SK-N-SH (cell line): ENCODE data around the gene WIF1. TPM values are rescaled to one million over a fixed set of nuclear protein-coding genes. Genes with fewer than 3 reads are reported as not detected.

ENCODE experiments used
- CTCF ChIA-PET: fragments of 300-600, 350-600 bp; formaldehyde crosslinking; extraction: SDS; loops from one replicate; lab custom pipeline; 2021; lab: Yijun Ruan, JAX
- POLR2A ChIA-PET: fragments of 350-600 bp; sonication (Branson Sonifier 250); formaldehyde crosslinking; extraction: SDS; loops from one replicate; lab custom pipeline; 2020; ENCODE audit warnings: antibody characterized with exemption, inconsistent platforms; lab: Yijun Ruan, JAX
- DNase-seq: peaks from one replicate; pipeline ENCODE4 v3.0.0; 2012
- H2AFZ ChIP-seq: fragments of 200-600 bp; sonication (generic); 2 replicates; pipeline ENCODE4 v1.8.1; 2016; ENCODE audit warnings: antibody characterized with exemption, mild to moderate bottlenecking, low read depth
- H3F3A ChIP-seq: fragments of 200-600 bp; sonication (generic); replicated peaks from 2 replicates; pipeline ENCODE3; 2016; ENCODE audit warnings: antibody characterized with exemption, mild to moderate bottlenecking; ENCODE audit not compliant: insufficient read depth
- H3K27ac ChIP-seq, 2 experiments: fragments of 200-500 bp in 1 of 2; fragments of 200-600 bp in 1 of 2; sonication (Bioruptor generic) in 1 of 2; sonication (generic), shearing (Covaris generic) in 1 of 2; 2 replicates each; pipeline versions ENCODE4 v1.5.1 to v1.6.1; 2014 to 2016; ENCODE audit warnings: low read depth in 2 of 2, inconsistent platforms in 1 of 2, low read length in 1 of 2, mild to moderate bottlenecking in 1 of 2, mixed read lengths in 1 of 2
- H3K27me3 ChIP-seq: fragments of 200-600 bp; sonication (generic), shearing (Covaris generic); 2 replicates; pipeline ENCODE4 v1.6.1; 2016; ENCODE audit warnings: mixed run types; ENCODE audit not compliant: insufficient read depth
- H3K36me3 ChIP-seq, 2 experiments: fragments of 200-500 bp in 1 of 2; fragments of 200-600 bp in 1 of 2; sonication (Bioruptor generic) in 1 of 2; sonication (generic) in 1 of 2; replicated peaks in 1 of 2; 2 replicates each; pipeline versions ENCODE3 to v1.5.1; 2014 to 2016; ENCODE audit warnings: low read length in 1 of 2, mild to moderate bottlenecking in 1 of 2; ENCODE audit not compliant: insufficient read depth in 2 of 2, control insufficient read depth in 1 of 2
- H3K4me1 ChIP-seq, 2 experiments: fragments of 200-500 bp in 1 of 2; fragments of 200-600 bp in 1 of 2; sonication (Bioruptor generic) in 1 of 2; sonication (generic), shearing (Covaris generic) in 1 of 2; 2 replicates each; pipeline versions ENCODE4 v1.5.1 to v1.6.1; 2014 to 2016; ENCODE audit warnings: low read depth in 1 of 2, low read length in 1 of 2, mixed run types in 1 of 2; ENCODE audit not compliant: insufficient read depth in 2 of 2, control insufficient read depth in 1 of 2
- H3K4me2 ChIP-seq: fragments of 200-600 bp; sonication (generic), shearing (Covaris generic); 2 replicates; pipeline ENCODE4 v1.6.1; 2017; ENCODE audit warnings: mixed run types
- H3K4me3 ChIP-seq, 2 experiments: fragments of 200-500 bp in 1 of 2; fragments of 200-600 bp in 1 of 2; sonication (Bioruptor generic) in 1 of 2; sonication (generic), shearing (Covaris generic) in 1 of 2; 2 replicates each; pipeline versions ENCODE4 v1.5.1 to v1.8.1; 2014 to 2016; ENCODE audit warnings: low read depth in 2 of 2, inconsistent platforms in 1 of 2, low read length in 1 of 2, mild to moderate bottlenecking in 1 of 2, mixed read lengths in 1 of 2, moderate library complexity in 1 of 2
- H3K79me2 ChIP-seq: fragments of 200-600 bp; sonication (generic); 2 replicates; pipeline ENCODE4 v1.8.1; 2017; ENCODE audit warnings: mild to moderate bottlenecking; ENCODE audit not compliant: insufficient read depth
- H3K9ac ChIP-seq: fragments of 200-600 bp; sonication (generic); 2 replicates; pipeline ENCODE4 v1.6.1; 2017; ENCODE audit warnings: mixed run types
- H3K9me2 ChIP-seq: fragments of 200-600 bp; sonication (generic); 2 replicates; pipeline ENCODE4 v1.6.1; 2017; ENCODE audit warnings: mixed run types
- H3K9me3 ChIP-seq: fragments of 200-600 bp; sonication (generic); 2 replicates; pipeline ENCODE4 v1.6.1; 2017; ENCODE audit warnings: mixed run types, mild to moderate bottlenecking, moderate library complexity
- H4K20me1 ChIP-seq: fragments of 200-600 bp; sonication (generic); 2 replicates; pipeline ENCODE4 v1.6.1; 2017; ENCODE audit warnings: mild to moderate bottlenecking, mixed run types; ENCODE audit not compliant: insufficient read depth
- EZH2phosphoT487 ChIP-seq: fragments of 200-600 bp; sonication (generic); IDR thresholded peaks from 2 replicates; pipeline ENCODE4 v1.6.1; 2017; ENCODE audit warnings: low read depth, mixed run types, mild to moderate bottlenecking, antibody characterized with exemption, moderate library complexity, borderline replicate concordance
- GABPA ChIP-seq: IDR thresholded peaks from 2 replicates; pipeline ENCODE4 v1.4.0; 2012; ENCODE audit warnings: low read depth, mild to moderate bottlenecking
- GATA2 ChIP-seq: sonication (generic); formaldehyde crosslinking; IDR thresholded peaks from 2 replicates; pipeline ENCODE4 v1.5.0; 2020; ENCODE audit warnings: mild to moderate bottlenecking, missing genetic modification reagents
- IRF3 ChIP-seq: fragments of 150-350 bp; IDR thresholded peaks from 2 replicates; pipeline ENCODE4 v1.6.1; 2016; ENCODE audit warnings: mild to moderate bottlenecking, low read depth, low read length
- JUND ChIP-seq: IDR thresholded peaks from 2 replicates; pipeline ENCODE4 v1.4.0; 2012
- NFIC ChIP-seq: IDR thresholded peaks from 2 replicates; pipeline ENCODE4 v1.4.0; 2012; ENCODE audit warnings: borderline replicate concordance
- NRF1 ChIP-seq: IDR thresholded peaks from 2 replicates; pipeline ENCODE4 v1.6.1; 2012; ENCODE audit warnings: low read depth, mild to moderate bottlenecking, low read length
- POLR2AphosphoS5 ChIP-seq: IDR thresholded peaks from 2 replicates; pipeline ENCODE4 v1.6.1; 2012; ENCODE audit warnings: low read depth, low read length
- RCOR1 ChIP-seq: fragments of 150-350 bp; IDR thresholded peaks from 2 replicates; pipeline ENCODE4 v1.6.1; 2017; ENCODE audit warnings: antibody characterized with exemption, low read length
- SIN3A ChIP-seq: IDR thresholded peaks from 2 replicates; pipeline ENCODE4 v1.6.1; 2012; ENCODE audit warnings: low read depth, mild to moderate bottlenecking, low read length, moderate library complexity, borderline replicate concordance
- SMC3 ChIP-seq: IDR thresholded peaks from 2 replicates; pipeline ENCODE4 v1.6.1; 2012; ENCODE audit warnings: low read depth, low read length, improper control_type of control experiment
- TAF1 ChIP-seq: IDR thresholded peaks from 2 replicates; pipeline ENCODE4 v1.6.1; 2012; ENCODE audit warnings: low read depth, mild to moderate bottlenecking, low read length, moderate library complexity, borderline replicate concordance
- TEAD4 ChIP-seq: IDR thresholded peaks from 2 replicates; pipeline ENCODE4 v1.4.0; 2012; ENCODE audit warnings: mild to moderate bottlenecking, borderline replicate concordance; ENCODE audit not compliant: insufficient read depth
- USF1 ChIP-seq: IDR thresholded peaks from 2 replicates; pipeline ENCODE4 v1.4.0; 2012; ENCODE audit warnings: low read depth, borderline replicate concordance
- WGBS: methylation state at CpG from one replicate; pipeline ENCODE4 v1.1.6; 2017; ENCODE audit warnings: low lambda C conversion rate; 5-methylcytosine and 5-hydroxymethylcytosine counted together
- polyA plus RNA-seq, 3 experiments: library from polyadenylated mRNA; depleted of rRNA; stranded (reverse); fragments of >200 nt; gene quantifications; 2 replicates each; pipeline ENCODE4 v1.2.3, GENCODE V29; 2012
- TF ChIP-seq, protein P1 (sequence below): fragments of 200-600 bp; sonication (generic); IDR thresholded peaks from 2 replicates; pipeline ENCODE4 v1.6.1; 2017; ENCODE audit warnings: antibody characterized with exemption, mild to moderate bottlenecking, moderate library complexity
- TF ChIP-seq, protein P2 (sequence below): fragments of 150-350 bp; IDR thresholded peaks from 2 replicates; pipeline ENCODE4 v1.6.1; 2017; ENCODE audit warnings: antibody characterized with exemption, low read length, low read depth, borderline replicate concordance

Gene WIF1
- polyA plus RNA-seq, 1 of the 3 experiments (the other 2 are of a cell fraction): not detected

- Histone ChIP-seq H3K27ac (no peak overlapping the region), H3K27me3 (peaks cover 63% of the 10 kb centered on the region), H3F3A (no peaks in the 10 kb centered on the region), H3K9ac (no peak overlapping the region), H3K4me3 (no peak overlapping the region), H3K36me3 (no peaks in the 10 kb centered on the region), H3K9me3 (no peaks in the 10 kb centered on the region), H3K4me2 (no peak overlapping the region), H4K20me1 (no peaks in the 10 kb centered on the region), H3K79me2 (no peaks in the 10 kb centered on the region), H3K9me2 (peaks cover under 1% of the 10 kb centered on the region; the same call in 1 of the 2 replicates), H2AFZ (no peak overlapping the region), H3K4me1 (no peaks in the 10 kb centered on the region; a peak in 1 of 4 replicates)
- WGBS: 84% methylated on average over 29 of the region's 34 CpGs
- no peak for TF ChIP-seq TAF1
- no peak for TF ChIP-seq NFIC
- no peak for TF ChIP-seq RCOR1
- TF ChIP-seq POLR2AphosphoS5: no peak
- TF ChIP-seq GABPA: no peak
- no peak for TF ChIP-seq JUND
- no peak for TF ChIP-seq SMC3
- no peak for TF ChIP-seq EZH2phosphoT487
- TF ChIP-seq, protein P1, sequence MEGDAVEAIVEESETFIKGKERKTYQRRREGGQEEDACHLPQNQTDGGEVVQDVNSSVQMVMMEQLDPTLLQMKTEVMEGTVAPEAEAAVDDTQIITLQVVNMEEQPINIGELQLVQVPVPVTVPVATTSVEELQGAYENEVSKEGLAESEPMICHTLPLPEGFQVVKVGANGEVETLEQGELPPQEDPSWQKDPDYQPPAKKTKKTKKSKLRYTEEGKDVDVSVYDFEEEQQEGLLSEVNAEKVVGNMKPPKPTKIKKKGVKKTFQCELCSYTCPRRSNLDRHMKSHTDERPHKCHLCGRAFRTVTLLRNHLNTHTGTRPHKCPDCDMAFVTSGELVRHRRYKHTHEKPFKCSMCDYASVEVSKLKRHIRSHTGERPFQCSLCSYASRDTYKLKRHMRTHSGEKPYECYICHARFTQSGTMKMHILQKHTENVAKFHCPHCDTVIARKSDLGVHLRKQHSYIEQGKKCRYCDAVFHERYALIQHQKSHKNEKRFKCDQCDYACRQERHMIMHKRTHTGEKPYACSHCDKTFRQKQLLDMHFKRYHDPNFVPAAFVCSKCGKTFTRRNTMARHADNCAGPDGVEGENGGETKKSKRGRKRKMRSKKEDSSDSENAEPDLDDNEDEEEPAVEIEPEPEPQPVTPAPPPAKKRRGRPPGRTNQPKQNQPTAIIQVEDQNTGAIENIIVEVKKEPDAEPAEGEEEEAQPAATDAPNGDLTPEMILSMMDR: no peak
- TF ChIP-seq GATA2 (CRISPR knock-in tag): no peak
- POLR2A ChIA-PET: no interaction called here
- no peak for DNase-seq
- CTCF ChIA-PET: interaction anchor here (1.2 to 4.7 kb wide), 7 partner anchors 10 to 321 kb away, joined by 4 to 59 read pairs (median 8); no protein-coding TSS in a partner anchor
Observed at GRCh38 chr12:65121956-65122469, 908 bp upstream of the WIF1 start.

DNA sequence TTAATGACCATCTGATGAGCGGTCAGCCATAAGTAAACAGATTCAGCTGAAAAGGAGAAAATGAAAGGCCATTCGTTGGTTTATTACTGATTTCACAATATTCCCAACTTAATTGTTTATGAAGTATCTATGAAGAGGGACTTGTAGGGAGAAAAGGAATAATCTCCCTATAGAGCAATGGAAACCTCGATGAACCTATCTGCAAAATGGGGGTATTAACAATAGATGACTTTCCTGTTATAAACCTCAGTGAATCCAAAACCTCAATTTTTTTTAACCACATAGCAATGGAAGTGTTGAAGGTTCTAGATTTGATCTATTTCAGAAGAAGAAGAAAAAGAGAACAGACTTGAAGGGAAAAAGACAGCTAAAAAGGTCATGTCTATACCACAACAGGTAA is 2.0 kb downstream of the WIF1 start:
- Histone ChIP-seq H3K36me3 (no peaks in the 10 kb centered on the region), H3K4me2 (no peak overlapping the region), H3K9me3 (no peaks in the 10 kb centered on the region), H3F3A (no peaks in the 10 kb centered on the region), H2AFZ (no peak overlapping the region), H3K4me3 (no peak overlapping the region), H3K9ac (no peak overlapping the region), H3K27me3 (peaks cover 67% of the 10 kb centered on the region), H3K9me2 (no peaks in the 10 kb centered on the region), H4K20me1 (no peaks in the 10 kb centered on the region), H3K79me2 (no peaks in the 10 kb centered on the region), H3K27ac (no peak overlapping the region), H3K4me1 (no peaks in the 10 kb centered on the region; a peak in 1 of 4 replicates)
- 13% methylated on average over 3 of the region's 3 CpGs for WGBS
- POLR2A ChIA-PET: no interaction called here
- DNase-seq: no peak
- no peak for TF ChIP-seq IRF3
- no peak for TF ChIP-seq USF1
- TF ChIP-seq, protein P2, sequence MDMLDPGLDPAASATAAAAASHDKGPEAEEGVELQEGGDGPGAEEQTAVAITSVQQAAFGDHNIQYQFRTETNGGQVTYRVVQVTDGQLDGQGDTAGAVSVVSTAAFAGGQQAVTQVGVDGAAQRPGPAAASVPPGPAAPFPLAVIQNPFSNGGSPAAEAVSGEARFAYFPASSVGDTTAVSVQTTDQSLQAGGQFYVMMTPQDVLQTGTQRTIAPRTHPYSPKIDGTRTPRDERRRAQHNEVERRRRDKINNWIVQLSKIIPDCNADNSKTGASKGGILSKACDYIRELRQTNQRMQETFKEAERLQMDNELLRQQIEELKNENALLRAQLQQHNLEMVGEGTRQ: no peak
- TF ChIP-seq NRF1: no peak
- TF ChIP-seq SMC3: no peak
- no peak for TF ChIP-seq RCOR1
- no peak for TF ChIP-seq TEAD4
- no peak for TF ChIP-seq SIN3A
- TF ChIP-seq JUND: no peak
- CTCF ChIA-PET: interaction anchor here (1.1 to 2.6 kb wide), 2 partner anchors 12 to 317 kb away, joined by 3 to 9 read pairs; no protein-coding TSS in a partner anchor
